ENCODE data around the gene CYP2A6.
"Not testable (repeated sequence)": the region's sequence is repeated elsewhere in the genome, so short reads cannot be mapped to it uniquely, and the experiment has no call there.

CYP2A6 gene

GRCh38 chr19:40888191-40888590 is 37.9 kb upstream of the CYP2A6 start:
- DNase-seq, result no peak
- TF ChIP-seq, protein P1, sequence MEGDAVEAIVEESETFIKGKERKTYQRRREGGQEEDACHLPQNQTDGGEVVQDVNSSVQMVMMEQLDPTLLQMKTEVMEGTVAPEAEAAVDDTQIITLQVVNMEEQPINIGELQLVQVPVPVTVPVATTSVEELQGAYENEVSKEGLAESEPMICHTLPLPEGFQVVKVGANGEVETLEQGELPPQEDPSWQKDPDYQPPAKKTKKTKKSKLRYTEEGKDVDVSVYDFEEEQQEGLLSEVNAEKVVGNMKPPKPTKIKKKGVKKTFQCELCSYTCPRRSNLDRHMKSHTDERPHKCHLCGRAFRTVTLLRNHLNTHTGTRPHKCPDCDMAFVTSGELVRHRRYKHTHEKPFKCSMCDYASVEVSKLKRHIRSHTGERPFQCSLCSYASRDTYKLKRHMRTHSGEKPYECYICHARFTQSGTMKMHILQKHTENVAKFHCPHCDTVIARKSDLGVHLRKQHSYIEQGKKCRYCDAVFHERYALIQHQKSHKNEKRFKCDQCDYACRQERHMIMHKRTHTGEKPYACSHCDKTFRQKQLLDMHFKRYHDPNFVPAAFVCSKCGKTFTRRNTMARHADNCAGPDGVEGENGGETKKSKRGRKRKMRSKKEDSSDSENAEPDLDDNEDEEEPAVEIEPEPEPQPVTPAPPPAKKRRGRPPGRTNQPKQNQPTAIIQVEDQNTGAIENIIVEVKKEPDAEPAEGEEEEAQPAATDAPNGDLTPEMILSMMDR (IDR thresholded peaks at IDR 0.05), result no peak
- intact Hi-C loops (cut with DNase I; ENCODE audit: low total_unique reads), result no loop called here
- no peaks in the 10 kb centered on the region for H3K36me3 ChIP-seq
- no peaks in the 10 kb centered on the region for H3K9me3 ChIP-seq
- no peak overlapping the region for H3K4me3 ChIP-seq
- H3K4me1 ChIP-seq, result no peaks in the 10 kb centered on the region
- H3K27me3 ChIP-seq, result no peaks in the 10 kb centered on the region
- H3K27ac ChIP-seq, result no peak overlapping the region

DNA sequence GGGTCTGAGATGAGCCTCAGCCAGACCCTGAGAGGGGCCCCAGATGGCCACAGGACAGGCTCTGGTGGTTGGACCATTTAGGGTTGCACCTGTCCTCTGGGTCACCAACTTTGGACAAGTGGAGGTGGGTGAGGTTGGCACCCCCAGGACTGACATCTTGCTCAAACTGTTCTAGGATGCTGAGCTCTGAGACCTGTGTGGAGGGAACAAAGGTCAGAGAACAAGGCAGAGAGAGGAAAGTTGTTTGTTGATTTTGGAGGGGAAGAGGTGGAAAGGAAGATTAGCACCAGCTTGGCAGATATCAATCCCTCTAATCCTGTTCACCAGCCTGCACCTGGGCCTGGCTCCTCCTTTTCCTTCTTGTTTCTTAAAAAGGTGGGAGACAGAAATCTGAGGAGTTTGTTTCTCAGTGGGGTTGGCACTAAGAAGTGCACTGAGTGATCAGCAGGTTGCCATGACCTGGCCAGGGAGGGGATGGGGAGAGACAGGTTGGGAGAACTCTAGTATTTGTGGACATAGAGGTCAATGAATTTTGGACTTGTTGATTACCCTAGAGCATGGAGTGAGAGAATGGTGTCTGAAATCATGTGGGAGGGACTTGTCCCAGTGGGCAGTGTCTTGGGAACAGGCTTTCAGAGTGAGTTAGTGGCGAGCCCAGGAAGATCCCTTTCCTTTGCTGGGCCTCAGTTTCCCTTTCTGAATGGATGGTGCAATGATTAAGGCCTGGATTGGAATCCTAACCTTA is 34.1 kb upstream of the CYP2A6 start:
- intact Hi-C loops (cut with DNase I; ENCODE audit: low total_unique reads); H3K36me3 ChIP-seq; H3K4me3 ChIP-seq; DNase-seq; H3K4me1 ChIP-seq; H3K9me3 ChIP-seq; H3K27ac ChIP-seq; H3K27me3 ChIP-seq: not testable (repeated sequence)

GRCh38 chr19:40882062-40882461 is 31.8 kb upstream of the CYP2A6 start, which contains the start of gene CYP2A7:
CYP2A7 (minus strand) TSS chr19:40882231; CDS start chr19:40882210, 21 bp downstream.
- H3K27ac ChIP-seq; intact Hi-C loops (cut with DNase I; ENCODE audit: low total_unique reads); DNase-seq; H3K9me3 ChIP-seq; H3K27me3 ChIP-seq; H3K4me1 ChIP-seq; H3K36me3 ChIP-seq; H3K4me3 ChIP-seq: not testable (repeated sequence)

DNA sequence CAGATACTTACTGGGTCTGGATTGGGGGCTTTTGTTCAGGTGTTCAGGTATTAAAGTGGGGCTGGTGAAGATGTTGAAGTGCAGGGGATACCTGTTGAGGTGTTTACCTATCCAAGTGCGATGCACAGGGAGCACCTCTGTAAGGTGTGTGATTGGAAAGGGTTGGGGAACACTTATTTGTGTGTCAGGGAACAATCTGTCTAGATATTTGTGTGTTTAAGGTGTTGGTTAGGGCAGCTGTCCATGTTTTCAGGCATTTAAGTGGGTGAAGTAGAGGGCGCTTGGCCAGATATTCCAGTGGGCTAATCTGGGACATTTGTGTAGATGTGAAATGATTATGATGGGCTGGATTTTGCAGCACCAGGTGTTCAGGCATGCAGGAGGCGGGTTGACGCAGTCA is 29.1 kb upstream of the CYP2A6 start:
- H3K27ac ChIP-seq; H3K4me1 ChIP-seq; H3K4me3 ChIP-seq; H3K36me3 ChIP-seq; intact Hi-C loops (cut with DNase I; ENCODE audit: low total_unique reads); DNase-seq; H3K27me3 ChIP-seq; H3K9me3 ChIP-seq: not testable (repeated sequence)

- intact Hi-C loops (cut with DNase I; ENCODE audit: low total_unique reads); H3K27me3 ChIP-seq; H3K9me3 ChIP-seq; H3K27ac ChIP-seq; H3K4me3 ChIP-seq; H3K36me3 ChIP-seq; H3K4me1 ChIP-seq: not testable (repeated sequence)
- peak; percentile 29 to 69 for DNase-seq
These were observed 25.3 kb upstream of the CYP2A6 start for GRCh38 chr19:40875526-40875951.

DNA sequence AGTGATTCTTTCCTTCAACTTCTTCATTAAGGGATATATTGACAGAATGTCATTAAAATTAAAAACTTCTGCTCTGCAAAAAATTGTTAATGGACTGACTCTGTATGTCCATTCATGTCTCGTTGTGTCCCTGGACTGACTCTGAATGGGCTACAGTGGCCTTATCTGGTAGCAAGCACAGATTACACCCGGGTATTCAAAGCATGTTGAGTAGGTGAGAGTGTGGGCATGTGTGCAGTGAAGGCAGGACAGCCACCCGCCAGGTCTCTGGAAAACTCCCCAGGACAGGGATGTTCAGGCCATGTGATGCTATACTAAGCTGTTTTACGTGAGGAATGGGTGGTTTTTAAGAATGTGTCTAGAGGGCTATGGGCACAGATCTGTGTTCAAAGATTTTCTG is 24.6 kb upstream of the CYP2A6 start:
- H3K4me1 ChIP-seq; intact Hi-C loops (cut with DNase I; ENCODE audit: low total_unique reads); H3K27ac ChIP-seq; DNase-seq; H3K4me3 ChIP-seq; H3K27me3 ChIP-seq; H3K36me3 ChIP-seq; H3K9me3 ChIP-seq: not testable (repeated sequence)

DNA sequence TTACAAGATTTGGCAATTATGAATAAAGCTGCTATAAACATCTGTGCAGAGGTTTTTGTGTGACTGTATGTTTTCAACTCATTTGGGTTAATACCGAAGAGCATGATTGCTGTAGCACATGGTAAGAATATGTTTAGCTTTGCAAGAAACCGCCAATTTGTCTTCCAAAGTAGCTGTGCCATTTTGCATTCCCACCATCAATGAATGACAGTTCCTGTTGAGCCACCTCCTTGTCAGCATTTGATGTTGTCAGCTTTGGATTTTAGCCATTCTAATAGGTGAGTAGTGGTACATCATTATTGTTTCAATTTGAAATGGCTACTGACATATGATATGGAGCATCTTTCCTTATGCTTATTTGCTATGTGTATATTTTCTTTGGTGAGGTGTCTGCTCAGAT is 23.6 kb upstream of the CYP2A6 start:
- H3K27ac ChIP-seq; H3K9me3 ChIP-seq; H3K4me1 ChIP-seq; H3K4me3 ChIP-seq; intact Hi-C loops (cut with DNase I; ENCODE audit: low total_unique reads); H3K27me3 ChIP-seq; H3K36me3 ChIP-seq; DNase-seq: not testable (repeated sequence)

- intact Hi-C loops (cut with DNase I; ENCODE audit: low total_unique reads), result no loop called here
- Histone ChIP-seq H3K4me3 (no peak overlapping the region), H3K27me3 (no peaks in the 10 kb centered on the region), H3K9me3 (no peaks in the 10 kb centered on the region), H3K4me1 (no peaks in the 10 kb centered on the region), H3K36me3 (no peaks in the 10 kb centered on the region), H3K27ac (no peak overlapping the region)
- DNase-seq, result no peak
- TF ChIP-seq, protein P1 (IDR thresholded peaks at IDR 0.05), result no peak
These were observed 22.0 kb upstream of the CYP2A6 start for GRCh38 chr19:40872209-40872608.

DNA sequence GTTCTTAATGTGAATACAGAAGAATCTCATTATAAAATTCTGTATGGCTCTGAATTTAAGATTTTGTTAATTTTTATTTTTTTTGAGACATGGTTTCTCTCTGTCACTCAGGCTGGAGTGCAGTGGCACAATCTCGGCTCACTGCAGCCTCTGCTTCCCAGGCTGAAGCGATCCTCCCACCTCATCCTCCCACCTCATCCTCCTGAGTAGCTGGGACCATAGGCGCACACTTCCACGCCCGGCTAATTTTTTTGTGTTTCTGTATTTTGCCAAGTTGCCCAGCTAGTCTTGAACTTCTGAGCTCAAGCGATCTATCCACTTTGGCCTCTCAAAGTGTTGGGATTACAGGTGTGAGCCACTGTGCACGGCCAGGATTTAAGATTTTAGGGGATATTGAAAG is 17.5 kb upstream of the CYP2A6 start:
- TF ChIP-seq, protein P1 (IDR thresholded peaks at IDR 0.05), result no peak
- Histone ChIP-seq H3K36me3 (no peaks in the 10 kb centered on the region), H3K27me3 (no peaks in the 10 kb centered on the region), H3K9me3 (no peaks in the 10 kb centered on the region), H3K4me1 (no peaks in the 10 kb centered on the region), H3K27ac (no peak overlapping the region), H3K4me3 (no peak overlapping the region)
- intact Hi-C loops (cut with DNase I; ENCODE audit: low total_unique reads), result no loop called here
- DNase-seq, result no peak

GRCh38 chr19:40864739-40865496 is 14.7 kb upstream of the CYP2A6 start:
- H3K4me1 ChIP-seq; DNase-seq; H3K4me3 ChIP-seq; H3K27ac ChIP-seq; H3K36me3 ChIP-seq; H3K9me3 ChIP-seq; intact Hi-C loops (cut with DNase I; ENCODE audit: low total_unique reads); H3K27me3 ChIP-seq: not testable (repeated sequence)
